HG03457 (cell line): ENCODE data around the gene CORO6.

Experiments used
- ATAC-seq: cut with Tn5 transposase; IDR thresholded peaks from one replicate; pipeline ENCODE4 v1.9.1; 2021; ENCODE audit warnings: moderate number of reproducible peaks; ENCODE audit not compliant: unreplicated experiment

CORO6 gene

GRCh38 chr17:29578626-29579485 is 43.9 kb downstream of the CORO6 start:
- no peak for ATAC-seq

- no peak for ATAC-seq
Measured at GRCh38 chr17:29577385-29578211, 45.1 kb downstream of the CORO6 start.

- no peak for ATAC-seq
Measured at GRCh38 chr17:29577001-29577370, 45.7 kb downstream of the CORO6 start.

- ATAC-seq: no peak
Measured at GRCh38 chr17:29576214-29577000, 46.3 kb downstream of the CORO6 start.

GRCh38 chr17:29575511-29576213 is 47.0 kb downstream of the CORO6 start:
- no peak for ATAC-seq

- ATAC-seq: no peak
Measured at GRCh38 chr17:29574732-29575510, 47.8 kb downstream of the CORO6 start.

- no peak for ATAC-seq
Measured at GRCh38 chr17:29573871-29574731, 48.6 kb downstream of the CORO6 start.

GRCh38 chr17:29573558-29573869 is 49.2 kb downstream of the CORO6 start:
- ATAC-seq: no peak

GRCh38 chr17:29572691-29573557 is 49.8 kb downstream of the CORO6 start:
- ATAC-seq: no peak

GRCh38 chr17:29571883-29572681 is 50.6 kb downstream of the CORO6 start:
- ATAC-seq: no peak

GRCh38 chr17:29571486-29571882 is 51.2 kb downstream of the CORO6 start:
- no peak for ATAC-seq

- no peak for ATAC-seq
Measured at GRCh38 chr17:29570521-29570920, 52.2 kb downstream of the CORO6 start.

GRCh38 chr17:29569245-29569950 is 53.3 kb downstream of the CORO6 start:
- ATAC-seq: no peak

GRCh38 chr17:29568331-29569244 is 54.1 kb downstream of the CORO6 start, which contains the start of gene TP53I13:
Gene TP53I13 (plus strand): TSS chr17:29568701. CDS start chr17:29568759, 58 bp downstream.
- peak; percentile 23 for ATAC-seq

- ATAC-seq: peak; percentile 32
Measured at GRCh38 chr17:29567554-29568330, 55.0 kb downstream of the CORO6 start.
